Measurements from ENCODE around the gene TNIK.

DNA sequence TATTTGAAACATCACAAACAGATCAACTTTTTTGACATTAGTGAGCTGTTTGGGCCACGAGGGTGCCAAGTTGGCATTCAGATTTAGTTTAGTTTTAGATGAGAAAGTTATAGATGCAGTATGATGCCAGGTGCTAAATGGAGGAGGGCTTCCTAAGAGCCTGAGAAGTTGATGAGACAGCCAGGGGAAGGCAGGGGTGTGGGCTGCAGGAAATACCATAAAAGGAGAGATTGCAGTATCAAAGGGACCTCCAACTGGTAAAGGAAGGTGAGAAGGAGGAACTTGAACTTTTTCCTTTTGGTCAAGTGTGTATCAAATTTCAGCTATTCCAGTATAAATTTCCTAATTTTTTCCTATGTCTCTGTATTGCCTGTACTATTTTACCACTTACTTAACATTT, 2.0 kb upstream of the TNIK start:
- TF ChIP-seq, protein P1, sequence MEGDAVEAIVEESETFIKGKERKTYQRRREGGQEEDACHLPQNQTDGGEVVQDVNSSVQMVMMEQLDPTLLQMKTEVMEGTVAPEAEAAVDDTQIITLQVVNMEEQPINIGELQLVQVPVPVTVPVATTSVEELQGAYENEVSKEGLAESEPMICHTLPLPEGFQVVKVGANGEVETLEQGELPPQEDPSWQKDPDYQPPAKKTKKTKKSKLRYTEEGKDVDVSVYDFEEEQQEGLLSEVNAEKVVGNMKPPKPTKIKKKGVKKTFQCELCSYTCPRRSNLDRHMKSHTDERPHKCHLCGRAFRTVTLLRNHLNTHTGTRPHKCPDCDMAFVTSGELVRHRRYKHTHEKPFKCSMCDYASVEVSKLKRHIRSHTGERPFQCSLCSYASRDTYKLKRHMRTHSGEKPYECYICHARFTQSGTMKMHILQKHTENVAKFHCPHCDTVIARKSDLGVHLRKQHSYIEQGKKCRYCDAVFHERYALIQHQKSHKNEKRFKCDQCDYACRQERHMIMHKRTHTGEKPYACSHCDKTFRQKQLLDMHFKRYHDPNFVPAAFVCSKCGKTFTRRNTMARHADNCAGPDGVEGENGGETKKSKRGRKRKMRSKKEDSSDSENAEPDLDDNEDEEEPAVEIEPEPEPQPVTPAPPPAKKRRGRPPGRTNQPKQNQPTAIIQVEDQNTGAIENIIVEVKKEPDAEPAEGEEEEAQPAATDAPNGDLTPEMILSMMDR (conservative IDR thresholded peaks at IDR 0.05; ENCODE audit: low read depth, low read length): no peak
- no peak for TF ChIP-seq EZH2phosphoT487 (IDR thresholded peaks at IDR 0.05; ENCODE audit: borderline replicate concordance, low read length)
